B cell (primary cell): ENCODE results near the gene PSMD9. TPM values are rescaled to one million over a fixed set of nuclear protein-coding genes. Genes with fewer than 3 reads are reported as not detected.

Source experiments
- ATAC-seq: fragments of 200-7000 bp; cut with Tn5 transposase; one replicate; pipeline ENCODE4 v1.10.0; 2021; ENCODE audit warnings: low read depth, mild to moderate bottlenecking, moderate number of reproducible peaks, moderate library complexity
- CTCF ChIA-PET: fragments of 350-600 bp; sonication (Branson Sonifier 250); formaldehyde crosslinking; loops from one replicate; lab custom pipeline; 2021; ENCODE audit warnings: antibody characterized with exemption, inconsistent platforms; lab: Charles Lee
- POLR2A ChIA-PET: fragments of 350-600 bp; sonication (Branson Sonifier 250); formaldehyde crosslinking; loops from one replicate; lab custom pipeline; 2021; ENCODE audit warnings: antibody characterized with exemption; lab: Charles Lee
- DNase-seq: peaks from one replicate; pipeline ENCODE4 v3.0.0; 2013
- H2AFZ ChIP-seq: 2 replicates; pipeline ENCODE4 v1.6.1; 2012; ENCODE audit warnings: mild to moderate bottlenecking, low read depth, low read length; ENCODE audit not compliant: insufficient read depth, poor library complexity, severe bottlenecking
- H3K27ac ChIP-seq, 2 donors: 1 replicate in 1 of 2; 2 replicates in 1 of 2; pipeline ENCODE4 v1.5.1; 2012 to 2013; ENCODE audit warnings: low read length in 2 of 2, mild to moderate bottlenecking in 2 of 2, moderate library complexity in 1 of 2
- H3K27me3 ChIP-seq, 4 experiments: fragments of 200-600 bp in 1 of 4; sonication (generic) in 1 of 4; replicated peaks in 1 of 4; 1 replicate in 2 of 4; 2 replicates in 2 of 4; pipeline versions ENCODE4 v1.6.1 to v1.7.0; 2013 to 2016; ENCODE audit warnings: low read length in 3 of 4, mild to moderate bottlenecking in 2 of 4, mixed read lengths in 1 of 4, moderate library complexity in 1 of 4; ENCODE audit not compliant: insufficient read depth in 4 of 4, control insufficient read depth in 3 of 4; ENCODE audit errors: control extremely low read depth in 1 of 4
- H3K36me3 ChIP-seq, 2 experiments: replicated peaks in 1 of 2; 1 replicate in 1 of 2; 2 replicates in 1 of 2; pipeline versions ENCODE4 v1.6.1 to v1.7.1; 2013; ENCODE audit warnings: low read length in 1 of 2; ENCODE audit not compliant: insufficient read depth in 2 of 2, control insufficient read depth in 1 of 2; ENCODE audit errors: control extremely low read depth in 1 of 2, extremely low read depth in 1 of 2
- H3K4me1 ChIP-seq, 2 donors: fragments of 200-600 bp in 1 of 2; sonication (generic) in 1 of 2; 1 replicate in 1 of 2; 2 replicates in 1 of 2; pipeline versions ENCODE4 v1.5.1 to v1.6.1; 2013 to 2017; ENCODE audit warnings: low read length in 2 of 2; ENCODE audit not compliant: control insufficient read depth in 2 of 2, insufficient read depth in 2 of 2
- H3K4me2 ChIP-seq: replicated peaks from 2 replicates; pipeline ENCODE3; 2012; ENCODE audit warnings: mild to moderate bottlenecking, low read depth, low read length; ENCODE audit not compliant: poor library complexity, severe bottlenecking
- H3K4me3 ChIP-seq, 5 experiments: fragments of 200-600 bp in 1 of 5; sonication (generic) in 1 of 5; 1 replicate in 3 of 5; 2 replicates in 2 of 5; pipeline versions ENCODE4 v1.5.1 to v1.7.0; 2011 to 2016; ENCODE audit warnings: low read length in 4 of 5, mild to moderate bottlenecking in 4 of 5, low read depth in 2 of 5, control low read depth in 1 of 5, moderate library complexity in 1 of 5; ENCODE audit not compliant: insufficient read depth in 1 of 5; ENCODE audit errors: control extremely low read depth in 1 of 5, extremely low read depth in 1 of 5
- H3K79me2 ChIP-seq: fragments of 200-600 bp; sonication (generic); one replicate; pipeline ENCODE4 v1.6.0; 2016; ENCODE audit warnings: low read length; ENCODE audit not compliant: control insufficient read depth, insufficient read depth
- H3K9ac ChIP-seq: fragments of 200-600 bp; sonication (generic); 2 replicates; pipeline ENCODE4 v1.6.1; 2017; ENCODE audit warnings: mild to moderate bottlenecking, low read length, moderate library complexity
- H3K9me3 ChIP-seq, 3 donors: one replicate each; pipeline versions ENCODE4 v1.6.1 to v1.7.1; 2013; ENCODE audit warnings: low read length in 2 of 3; ENCODE audit not compliant: control insufficient read depth in 2 of 3, insufficient read depth in 1 of 3; ENCODE audit errors: control extremely low read depth in 1 of 3
- H4K20me1 ChIP-seq: 2 replicates; pipeline ENCODE4 v1.6.0; 2012; ENCODE audit warnings: mild to moderate bottlenecking, low read length; ENCODE audit not compliant: insufficient read depth, control insufficient read depth, poor library complexity, severe bottlenecking
- H3K27ac Mint-ChIP-seq: one replicate; pipeline ENCODE4 v1.8.0; 2021; ENCODE audit warnings: mixed read lengths
- H3K27me3 Mint-ChIP-seq: one replicate; pipeline ENCODE4 v1.8.0; 2021; ENCODE audit warnings: mixed read lengths
- H3K4me1 Mint-ChIP-seq: one replicate; pipeline ENCODE4 v1.8.0; 2021; ENCODE audit warnings: mixed read lengths
- H3K4me3 Mint-ChIP-seq: one replicate; pipeline ENCODE4 v1.8.0; 2021; ENCODE audit warnings: mixed read lengths
- H3K9me3 Mint-ChIP-seq: one replicate; pipeline ENCODE4 v1.8.0; 2022; ENCODE audit warnings: mixed read lengths; ENCODE audit not compliant: insufficient read depth
- CTCF ChIP-seq: fragments of 200-600 bp; IDR thresholded peaks from one replicate; pipeline ENCODE4 v1.8.0; 2022; ENCODE audit warnings: antibody characterized with exemption, mild to moderate bottlenecking
- EZH2 ChIP-seq: IDR thresholded peaks from 2 replicates; pipeline ENCODE4 v1.6.1; 2012; ENCODE audit warnings: borderline replicate concordance, low read depth, mild to moderate bottlenecking, moderate library complexity, low read length; ENCODE audit not compliant: insufficient read depth, poor library complexity, severe bottlenecking
- WGBS: methylation state at CpG from one replicate; pipeline ENCODE4 v1.1.5; 2013; ENCODE audit warnings: missing lambda C conversion rate; ENCODE audit not compliant: insufficient coverage; 5-methylcytosine and 5-hydroxymethylcytosine counted together
- intact Hi-C: fragments of 100-400 bp; cut with micrococcal nuclease; formaldehyde crosslinking; loops from one replicate; pipeline ENCODE4 v1.10.0; 2022
- polyA plus RNA-seq: library from polyadenylated mRNA; depleted of rRNA; stranded (reverse); fragments of >200 nt; gene quantifications from 2 replicates; pipeline ENCODE4 v1.2.3, GENCODE V29; 2012
- total RNA-seq, 2 donors: library from RNA; stranded (reverse); fragments of 120-200 nt in 1 of 2; gene quantifications; 1 replicate in 1 of 2; 2 replicates in 1 of 2; pipeline versions ENCODE4 v1.2.3 to v1.2.4, GENCODE V29; 2013 to 2022

The PSMD9 gene
- total and polyA plus RNA-seq, 2 donors (not counting 1 experiment from before 2014, with no cell fraction given): 37.1 to 83.4 TPM

GRCh38 chr12:121908702-121909101, 20.1 kb downstream of the PSMD9 start:
- Histone ChIP-seq H3K79me2 (no peaks in the 10 kb centered on the region), H2AFZ (no peak overlapping the region), H3K4me2 (no peak overlapping the region), H3K4me1 (no peaks in the 10 kb centered on the region), H3K9me3 (no peaks in the 10 kb centered on the region), H3K27ac (no peak overlapping the region), H3K36me3 (peaks cover 15 to 26% of the 10 kb centered on the region in 2 experiments), H3K4me3 (no peak overlapping the region), H3K27me3 (no peaks in the 10 kb centered on the region), H4K20me1 (no peaks in the 10 kb centered on the region), H3K9ac (no peak overlapping the region)
- H3K27ac Mint-ChIP-seq: no peak overlapping the region
- intact Hi-C loops: no loop called here
- ChIA-PET CTCF (interaction anchor here (0.8 kb wide), 1 partner anchor 10 kb away, joined by 3 read pairs; the partner anchor contains the start of gene CFAP251), POLR2A (interaction anchor here (0.5 kb wide), 1 partner anchor 242 kb away, joined by 8 read pairs; no protein-coding TSS in a partner anchor)
- TF ChIP-seq EZH2 (no peak), CTCF (no peak)
- ATAC-seq: no peak
- H3K9me3 Mint-ChIP-seq: no peaks in the 10 kb centered on the region
- no peak for DNase-seq
- 68% methylated on average over 2 of the region's 2 CpGs for WGBS
- no peak overlapping the region for H3K4me3 Mint-ChIP-seq
- H3K27me3 Mint-ChIP-seq: no peaks in the 10 kb centered on the region
- H3K4me1 Mint-ChIP-seq: peaks cover 2% of the 10 kb centered on the region

GRCh38 chr12:121911824-121912585, 23.4 kb downstream of the PSMD9 start:
- H3K4me2 ChIP-seq: no peak overlapping the region
- ChIA-PET CTCF (interaction anchor here (1.4 kb wide), 1 partner anchor 118 kb away, joined by 3 read pairs; the partner anchor contains the start of gene RHOF), POLR2A (interaction anchor here (0.6 kb wide), 1 partner anchor 112 kb away, joined by 5 read pairs; no protein-coding TSS in a partner anchor)
- H3K27me3 ChIP-seq: no peaks in the 10 kb centered on the region
- H3K27ac Mint-ChIP-seq: no peak overlapping the region
- 94% methylated on average over 5 of the region's 14 CpGs for WGBS
- intact Hi-C loops: no loop called here
- no peak overlapping the region for H3K4me3 ChIP-seq
- ATAC-seq (no peak), DNase-seq (no peak)
- peaks cover 4% of the 10 kb centered on the region for H3K4me1 Mint-ChIP-seq
- TF ChIP-seq CTCF (no peak), EZH2 (no peak)
- no peak overlapping the region for H3K27ac ChIP-seq
- H3K36me3 ChIP-seq: peaks cover 14 to 25% of the 10 kb centered on the region in 2 experiments
- no peaks in the 10 kb centered on the region for H3K4me1 ChIP-seq
- H3K79me2 ChIP-seq: no peaks in the 10 kb centered on the region
- no peaks in the 10 kb centered on the region for H3K9me3 Mint-ChIP-seq
- no peak overlapping the region for H3K9ac ChIP-seq
- no peak overlapping the region for H3K4me3 Mint-ChIP-seq
- H4K20me1 ChIP-seq: no peaks in the 10 kb centered on the region
- H3K9me3 ChIP-seq: no peaks in the 10 kb centered on the region
- no peaks in the 10 kb centered on the region for H3K27me3 Mint-ChIP-seq
- no peak overlapping the region for H2AFZ ChIP-seq
